Tibial nerve (tissue), 4 donors: ENCODE measurements around the gene ACOXL. TPM values are rescaled to one million over a fixed set of nuclear protein-coding genes. Genes with fewer than 3 reads are reported as not detected.

ENCODE experiments used
- DNase-seq, 2 donors: peaks; one replicate each; pipeline ENCODE4 v3.0.0-alpha.2; 2019; ENCODE audit warnings: low spot score in 2 of 2
- H3K27ac ChIP-seq, 4 donors: fragments of 200-600 bp; sonication (generic) in 3 of 4; one replicate each; pipeline ENCODE4 v1.5.1; 2017 to 2019; ENCODE audit warnings: mild to moderate bottlenecking in 1 of 4
- H3K27me3 ChIP-seq, 2 donors: fragments of 200-600 bp; sonication (generic) in 1 of 2; one replicate each; pipeline versions ENCODE4 v1.5.1 to v1.6.0; 2017 to 2019
- H3K36me3 ChIP-seq, 3 donors: fragments of 200-600 bp; sonication (generic); one replicate each; pipeline ENCODE4 v1.5.1; 2018 to 2019
- H3K4me1 ChIP-seq, 4 donors: fragments of 200-600 bp; sonication (generic) in 3 of 4; one replicate each; pipeline ENCODE4 v1.5.1; 2017 to 2019
- H3K4me3 ChIP-seq, 4 donors: fragments of 200-600 bp; sonication (generic) in 3 of 4; one replicate each; pipeline ENCODE4 v1.5.1; 2017 to 2019; ENCODE audit warnings: mild to moderate bottlenecking in 1 of 4, moderate library complexity in 1 of 4
- H3K9me3 ChIP-seq, 4 donors: fragments of 200-600 bp; sonication (generic) in 3 of 4; one replicate each; pipeline ENCODE4 v1.5.1; 2017 to 2019
- EP300 ChIP-seq, 2 donors: sonication (generic); formaldehyde crosslinking; IDR thresholded peaks; one replicate each; pipeline ENCODE4 v1.6.1; 2017; ENCODE audit warnings: antibody characterized with exemption in 2 of 2, mild to moderate bottlenecking in 1 of 2
- POLR2A ChIP-seq, 2 donors: fragments of 450-650 bp; IDR thresholded peaks; one replicate each; pipeline ENCODE4 v1.6.1; 2017; ENCODE audit warnings: antibody characterized with exemption in 2 of 2, mild to moderate bottlenecking in 2 of 2, moderate library complexity in 2 of 2
- WGBS, 2 donors: methylation state at CpG; one replicate each; pipeline ENCODE4 v1.1.5; 2018; 5-methylcytosine and 5-hydroxymethylcytosine counted together
- total RNA-seq, 4 donors: library from RNA; depleted of rRNA; stranded (reverse); fragments of >200 nt; gene quantifications; one replicate each; pipeline ENCODE4 v1.1.0, GENCODE V29; 2016
- TF ChIP-seq, protein P1 (sequence below), 5 experiments: fragments of 200-600 bp in 3 of 5; fragments of 450-650 bp in 2 of 5; sonication (generic) in 3 of 5; IDR thresholded peaks; one replicate each; pipeline ENCODE4 v1.5.1; 2016 to 2019; ENCODE audit warnings: antibody characterized with exemption in 5 of 5, mild to moderate bottlenecking in 3 of 5, moderate library complexity in 2 of 5

The ACOXL gene
- total RNA-seq, 4 donors from 2014 or later = 0.30 TPM; not detected in 3

DNA sequence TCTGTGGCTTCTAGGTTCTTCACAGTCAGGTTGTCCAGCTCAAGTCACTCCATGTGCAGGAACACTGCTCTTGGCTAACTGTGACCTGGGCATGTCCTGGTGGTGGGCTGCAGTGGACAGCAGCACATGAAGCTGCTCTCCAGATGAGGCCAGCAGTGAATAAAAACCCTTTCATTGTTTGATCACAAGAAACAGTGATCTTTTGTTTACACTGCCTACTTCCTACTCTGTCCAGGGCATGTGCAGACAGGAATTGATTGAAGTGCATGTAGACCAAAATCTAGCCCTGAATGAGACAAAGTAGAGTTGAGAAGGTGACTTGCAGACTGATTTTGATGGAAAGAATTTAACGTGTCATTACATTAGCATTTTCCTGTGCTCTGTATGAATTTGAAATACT, 423.2 kb downstream of the ACOXL start:
- Histone ChIP-seq H3K27me3 (no peaks in the 10 kb centered on the region), H3K9me3 (no peaks in the 10 kb centered on the region), H3K27ac (no peak overlapping the region), H3K4me3 (no peak overlapping the region), H3K36me3 (peaks cover 0 to 25% (median 0%) of the 10 kb centered on the region in 3 donors), H3K4me1 (peaks cover 0 to 24% (median 0%) of the 10 kb centered on the region in 4 donors)
- WGBS, 2 donors = 33 to 51% methylated on average over 1 of the region's 1 CpG
- DNase-seq = no peak
- TF ChIP-seq, protein P1, sequence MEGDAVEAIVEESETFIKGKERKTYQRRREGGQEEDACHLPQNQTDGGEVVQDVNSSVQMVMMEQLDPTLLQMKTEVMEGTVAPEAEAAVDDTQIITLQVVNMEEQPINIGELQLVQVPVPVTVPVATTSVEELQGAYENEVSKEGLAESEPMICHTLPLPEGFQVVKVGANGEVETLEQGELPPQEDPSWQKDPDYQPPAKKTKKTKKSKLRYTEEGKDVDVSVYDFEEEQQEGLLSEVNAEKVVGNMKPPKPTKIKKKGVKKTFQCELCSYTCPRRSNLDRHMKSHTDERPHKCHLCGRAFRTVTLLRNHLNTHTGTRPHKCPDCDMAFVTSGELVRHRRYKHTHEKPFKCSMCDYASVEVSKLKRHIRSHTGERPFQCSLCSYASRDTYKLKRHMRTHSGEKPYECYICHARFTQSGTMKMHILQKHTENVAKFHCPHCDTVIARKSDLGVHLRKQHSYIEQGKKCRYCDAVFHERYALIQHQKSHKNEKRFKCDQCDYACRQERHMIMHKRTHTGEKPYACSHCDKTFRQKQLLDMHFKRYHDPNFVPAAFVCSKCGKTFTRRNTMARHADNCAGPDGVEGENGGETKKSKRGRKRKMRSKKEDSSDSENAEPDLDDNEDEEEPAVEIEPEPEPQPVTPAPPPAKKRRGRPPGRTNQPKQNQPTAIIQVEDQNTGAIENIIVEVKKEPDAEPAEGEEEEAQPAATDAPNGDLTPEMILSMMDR (IDR thresholded peaks at IDR 0.05) = no peak
- no peak for TF ChIP-seq POLR2A (IDR thresholded peaks at IDR 0.05)
- no peak for TF ChIP-seq EP300 (IDR thresholded peaks at IDR 0.05)

DNA sequence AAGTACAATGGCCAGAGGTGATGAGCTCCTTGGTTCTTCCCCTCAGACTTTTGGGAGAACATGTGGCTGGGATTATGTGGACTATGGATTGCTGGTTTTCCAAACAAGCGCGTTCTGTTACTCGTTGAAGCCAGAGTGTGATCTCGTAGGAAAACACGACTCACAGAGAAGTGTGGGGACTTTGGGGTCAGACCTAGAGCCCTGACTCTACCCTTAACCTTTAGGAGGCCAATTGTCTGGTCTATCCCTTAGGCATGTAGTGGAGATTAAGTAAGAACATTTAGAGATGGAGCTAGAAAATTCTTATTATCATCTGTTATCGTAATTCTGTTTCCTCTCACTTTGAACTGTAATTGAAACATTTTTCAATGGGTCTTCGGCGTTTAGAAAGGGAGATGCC, 424.2 kb downstream of the ACOXL start:
- Histone ChIP-seq H3K4me3 (no peak overlapping the region), H3K36me3 (peaks cover 0 to 16% (median 0%) of the 10 kb centered on the region in 3 donors), H3K27me3 (no peaks in the 10 kb centered on the region), H3K4me1 (peaks cover 0 to 27% (median 0%) of the 10 kb centered on the region in 4 donors), H3K27ac (no peak overlapping the region), H3K9me3 (no peaks in the 10 kb centered on the region)
- WGBS, 2 donors = 83 to 86% methylated on average over 8 of the region's 8 CpGs
- TF ChIP-seq POLR2A (IDR thresholded peaks at IDR 0.05) (no peak), EP300 (IDR thresholded peaks at IDR 0.05) (no peak)
- TF ChIP-seq, protein P1 (IDR thresholded peaks at IDR 0.05) = no peak
- no peak for DNase-seq

DNA sequence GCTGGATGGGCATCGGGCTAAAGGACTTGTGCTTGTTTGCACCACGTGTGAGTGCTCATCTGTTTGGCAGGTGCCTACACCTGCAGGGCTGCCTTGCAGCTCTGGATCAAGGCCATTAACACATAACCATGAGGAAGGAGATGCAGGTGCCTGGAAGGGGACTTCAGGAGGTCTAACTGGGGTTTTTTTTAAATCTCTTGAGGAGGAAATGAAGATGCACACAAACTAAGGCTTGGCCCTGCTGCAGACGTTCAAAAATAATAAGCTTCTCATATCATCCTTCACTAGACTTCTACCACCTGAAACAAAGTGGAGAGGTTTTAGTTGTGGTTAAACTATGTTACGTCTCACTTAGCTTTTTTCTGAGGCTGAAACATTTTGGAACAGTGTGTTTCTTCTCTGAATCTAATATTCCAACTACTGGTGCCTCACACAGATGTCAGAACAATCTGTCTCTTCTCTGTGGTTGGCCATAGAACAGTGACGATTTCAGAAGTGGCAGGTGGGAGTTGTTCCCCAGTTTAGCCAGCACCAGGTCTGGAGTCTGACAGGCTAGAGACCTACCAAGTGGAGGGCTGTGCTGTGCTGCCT, 424.8 kb downstream of the ACOXL start:
- H3K4me1 ChIP-seq = peaks cover 0 to 27% (median 0%) of the 10 kb centered on the region in 4 donors
- TF ChIP-seq EP300 (IDR thresholded peaks at IDR 0.05) = no peak
- H3K4me3 ChIP-seq = no peak overlapping the region
- DNase-seq = no peak
- WGBS, 2 donors = 85 to 86% methylated on average over 5 of the region's 5 CpGs
- H3K27me3 ChIP-seq = no peaks in the 10 kb centered on the region
- H3K36me3 ChIP-seq = peaks cover 0 to 10% (median 0%) of the 10 kb centered on the region in 3 donors
- no peaks in the 10 kb centered on the region for H3K9me3 ChIP-seq
- H3K27ac ChIP-seq = no peak overlapping the region

DNA sequence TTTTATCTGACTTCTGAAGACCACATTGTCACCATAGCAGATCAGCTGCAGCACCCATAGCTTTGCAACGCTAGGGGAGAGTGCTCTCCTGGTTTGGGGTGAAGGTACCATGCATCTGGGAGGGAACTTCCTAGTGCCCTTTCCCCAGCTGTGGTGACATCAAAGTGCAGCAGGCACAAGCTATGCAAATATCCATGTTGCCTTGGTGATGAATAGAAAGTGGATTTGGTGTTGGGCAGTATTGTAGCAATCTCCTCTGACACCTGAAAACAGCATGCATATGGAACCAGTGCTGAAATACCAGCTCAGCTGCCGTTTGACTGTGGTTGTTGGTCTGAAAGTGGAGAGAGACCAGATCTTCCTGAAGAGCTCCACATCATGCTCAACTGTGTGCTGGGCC, 425.4 kb downstream of the ACOXL start:
- Histone ChIP-seq H3K4me1 (peaks cover 0 to 31% (median 0%) of the 10 kb centered on the region in 4 donors), H3K27me3 (no peaks in the 10 kb centered on the region), H3K9me3 (no peaks in the 10 kb centered on the region), H3K4me3 (no peak overlapping the region), H3K36me3 (peaks cover 0 to 5% (median 0%) of the 10 kb centered on the region in 3 donors), H3K27ac (no peak overlapping the region)
- DNase-seq = no peak
- WGBS, 2 donors = 75 to 86% methylated on average over 2 of the region's 2 CpGs
- TF ChIP-seq, protein P1 (IDR thresholded peaks at IDR 0.05) = no peak
- TF ChIP-seq EP300 (IDR thresholded peaks at IDR 0.05) = no peak

DNA sequence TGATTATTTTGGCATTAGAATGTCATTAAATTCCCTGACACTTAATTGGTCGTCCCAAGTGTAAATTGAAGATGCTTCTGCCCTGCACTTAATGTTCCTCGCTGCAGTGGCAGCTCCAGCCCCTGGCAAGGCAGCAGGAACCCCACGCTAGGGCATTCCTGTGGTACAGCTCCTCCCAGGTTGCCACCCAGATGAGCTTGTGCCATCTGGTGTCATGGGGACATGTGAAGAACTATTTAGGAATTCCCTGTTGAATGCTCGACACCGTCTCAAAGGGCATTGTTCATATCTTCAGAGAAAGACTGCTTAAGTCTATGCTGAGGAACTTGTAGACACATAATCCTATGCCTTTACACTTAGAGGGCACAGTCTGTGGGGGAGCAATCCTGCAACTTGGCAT, 427.3 kb downstream of the ACOXL start:
- Histone ChIP-seq H3K27ac (no peak overlapping the region), H3K27me3 (no peaks in the 10 kb centered on the region), H3K9me3 (no peaks in the 10 kb centered on the region), H3K4me3 (no peak overlapping the region), H3K36me3 (peaks cover 0 to 7% (median 0%) of the 10 kb centered on the region in 3 donors), H3K4me1 (peaks cover 0 to 30% (median 0%) of the 10 kb centered on the region in 4 donors)
- DNase-seq = no peak
- TF ChIP-seq, protein P1 (IDR thresholded peaks at IDR 0.05) = no peak
- TF ChIP-seq POLR2A (IDR thresholded peaks at IDR 0.05) (no peak), EP300 (IDR thresholded peaks at IDR 0.05) (no peak)
- 83 to 86% methylated on average over 5 of the region's 5 CpGs for WGBS, 2 donors
